ENCODE measurements around the gene STOML1.

DNA sequence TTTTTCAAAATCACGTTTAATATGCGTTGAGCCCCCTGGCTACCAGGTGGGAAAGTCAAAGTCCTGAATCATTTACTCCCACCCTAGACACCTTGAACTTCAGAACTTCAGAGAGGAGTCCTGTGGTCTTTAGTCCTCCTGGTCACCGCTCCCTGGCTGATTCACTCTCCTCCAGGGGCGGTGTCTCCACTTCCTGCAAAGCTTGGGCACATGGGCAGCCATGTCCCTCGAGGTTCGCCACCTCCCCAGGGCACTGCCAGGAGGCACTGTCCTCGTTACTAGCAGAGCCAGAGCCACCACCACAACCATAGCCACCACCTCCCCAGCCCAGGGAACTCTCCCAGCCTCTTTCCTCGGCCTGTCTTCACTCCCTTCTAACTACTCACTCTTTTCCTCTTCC lies 34.8 kb downstream of the STOML1 start:
- TF ChIP-seq EZH2phosphoT487 (IDR thresholded peaks at IDR 0.05; ENCODE audit: borderline replicate concordance) (no peak), CBX3 (IDR thresholded peaks at IDR 0.05; ENCODE audit: low read depth) (no peak)
- TF ChIP-seq, protein P1, sequence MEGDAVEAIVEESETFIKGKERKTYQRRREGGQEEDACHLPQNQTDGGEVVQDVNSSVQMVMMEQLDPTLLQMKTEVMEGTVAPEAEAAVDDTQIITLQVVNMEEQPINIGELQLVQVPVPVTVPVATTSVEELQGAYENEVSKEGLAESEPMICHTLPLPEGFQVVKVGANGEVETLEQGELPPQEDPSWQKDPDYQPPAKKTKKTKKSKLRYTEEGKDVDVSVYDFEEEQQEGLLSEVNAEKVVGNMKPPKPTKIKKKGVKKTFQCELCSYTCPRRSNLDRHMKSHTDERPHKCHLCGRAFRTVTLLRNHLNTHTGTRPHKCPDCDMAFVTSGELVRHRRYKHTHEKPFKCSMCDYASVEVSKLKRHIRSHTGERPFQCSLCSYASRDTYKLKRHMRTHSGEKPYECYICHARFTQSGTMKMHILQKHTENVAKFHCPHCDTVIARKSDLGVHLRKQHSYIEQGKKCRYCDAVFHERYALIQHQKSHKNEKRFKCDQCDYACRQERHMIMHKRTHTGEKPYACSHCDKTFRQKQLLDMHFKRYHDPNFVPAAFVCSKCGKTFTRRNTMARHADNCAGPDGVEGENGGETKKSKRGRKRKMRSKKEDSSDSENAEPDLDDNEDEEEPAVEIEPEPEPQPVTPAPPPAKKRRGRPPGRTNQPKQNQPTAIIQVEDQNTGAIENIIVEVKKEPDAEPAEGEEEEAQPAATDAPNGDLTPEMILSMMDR (IDR thresholded peaks at IDR 0.05 in 2 of 3, conservative IDR thresholded peaks at IDR 0.05 in 1 of 3; ENCODE audit: borderline replicate concordance in 1 of 3, insufficient read depth in 1 of 3, low read depth in 2 of 3, low read length in 2 of 3): no peak

Data from HCT116 (cell line).